Measurements from ENCODE around the gene VKORC1. TPM values are rescaled to one million over a fixed set of nuclear protein-coding genes. Genes with fewer than 3 reads are reported as not detected.

The VKORC1 gene
- polyA plus RNA-seq, 1 of the 3 experiments (the other 2 are of a cell fraction): 434 TPM

DNA sequence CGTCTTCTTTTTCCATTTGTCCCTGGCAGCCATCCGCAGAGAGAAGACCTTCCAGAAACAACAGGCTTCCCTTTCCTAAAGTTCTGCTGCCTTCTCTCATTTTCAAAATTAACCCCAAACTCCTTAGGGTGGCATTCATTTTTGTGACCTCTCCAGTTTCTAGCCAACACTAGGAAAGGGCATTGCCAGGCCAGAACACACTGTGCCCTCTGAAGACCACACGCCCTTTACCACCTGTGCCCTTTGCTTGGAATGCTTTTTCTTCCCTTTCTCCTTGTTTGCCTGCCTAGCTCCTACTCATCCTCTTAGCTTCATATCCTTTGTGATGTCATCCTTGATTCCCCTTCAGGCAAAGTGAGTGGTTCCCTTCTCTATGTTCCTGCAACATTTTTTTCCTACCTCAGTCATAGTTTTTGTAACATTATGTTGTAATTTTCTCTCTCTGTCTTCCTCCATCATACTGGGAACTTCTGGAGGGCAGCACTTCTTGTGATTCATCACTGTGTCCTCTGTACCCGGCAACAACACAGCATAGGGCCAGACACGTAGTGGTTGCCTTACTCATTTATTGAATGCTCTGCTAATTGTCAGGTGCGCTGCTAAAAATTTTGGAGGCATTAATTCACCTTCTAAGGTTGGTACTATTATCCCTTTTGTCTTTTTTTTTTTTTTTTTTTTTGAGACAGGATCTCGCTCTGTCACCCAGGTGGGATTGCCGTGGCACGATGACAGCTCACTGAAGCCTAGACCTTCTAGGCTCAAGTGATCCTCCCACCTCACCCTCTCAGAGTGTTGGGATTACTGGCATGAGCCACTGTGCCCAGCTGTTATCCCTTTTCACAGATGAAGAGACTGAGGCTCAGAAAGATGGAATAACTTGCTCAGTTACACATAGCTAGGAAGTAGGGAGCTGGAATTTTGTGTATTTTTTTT, 23.9 kb upstream of the VKORC1 start:
- Histone ChIP-seq H3K27me3 (ENCODE audit: insufficient read depth) (no peaks in the 10 kb centered on the region), H3K36me3 (replicated peaks in 1 of 2; ENCODE audit: control insufficient read depth in 1 of 2, insufficient read depth in 2 of 2, low read length in 1 of 2) (peaks cover 23 to 37% of the 10 kb centered on the region in 2 experiments), H3K4me1 (ENCODE audit: control insufficient read depth in 1 of 2, insufficient read depth in 2 of 2, low read depth in 1 of 2, low read length in 1 of 2) (peaks cover 6 to 8% of the 10 kb centered on the region in 2 experiments; a peak in 2 of 4 replicates), H4K20me1 (ENCODE audit: insufficient read depth) (peaks cover 5% of the 10 kb centered on the region; the same call in 1 of the 2 replicates), H3K4me2 (peak overlapping the region; percentile 98), H3K4me3 (ENCODE audit: low read depth in 2 of 2, low read length in 1 of 2) (peak overlapping the region; percentile 61 to 95), H3K27ac (ENCODE audit: low read depth in 2 of 2, low read length in 1 of 2) (peak overlapping the region; percentile 66 to 83), H2AFZ (ENCODE audit: low read depth) (no peak overlapping the region), H3F3A (replicated peaks; ENCODE audit: insufficient read depth) (peaks cover 14% of the 10 kb centered on the region), H3K9me2 (no peaks in the 10 kb centered on the region), H3K9ac (peak overlapping the region; percentile 87), H3K9me3 (no peaks in the 10 kb centered on the region), H3K79me2 (ENCODE audit: insufficient read depth) (peaks cover 40% of the 10 kb centered on the region)
- DNase-seq: no peak
- 54% methylated on average over 9 of the region's 9 CpGs for WGBS (ENCODE audit: low lambda C conversion rate)
- POLR2A ChIA-PET: interaction anchor here (1.2 to 2.9 kb wide), 10 partner anchors 11 to 353 kb away, joined by 3 to 43 read pairs (median 8); partner anchors contain the start of genes FUS, PRSS8, TGFB1I1 and VKORC1
- TF ChIP-seq CHD2 (IDR thresholded peaks at IDR 0.05; ENCODE audit: low read length, partially characterized antibody) (no peak), NFIC (IDR thresholded peaks at IDR 0.05; ENCODE audit: borderline replicate concordance) (no peak), MXI1 (IDR thresholded peaks at IDR 0.05; ENCODE audit: low read depth, low read length) (no peak), ELF1 (IDR thresholded peaks at IDR 0.05) (no peak), SIN3A (IDR thresholded peaks at IDR 0.05; ENCODE audit: borderline replicate concordance, low read depth, low read length) (no peak), GATA2 (CRISPR knock-in tag; IDR thresholded peaks at IDR 0.05) (no peak), EZH2phosphoT487 (IDR thresholded peaks at IDR 0.05; ENCODE audit: borderline replicate concordance, low read depth) (no peak), RXRA (IDR thresholded peaks at IDR 0.05; ENCODE audit: borderline replicate concordance, low read depth) (no peak), RAD21 (IDR thresholded peaks at IDR 0.05; ENCODE audit: low read length) (no peak)
- TF ChIP-seq, protein P1, sequence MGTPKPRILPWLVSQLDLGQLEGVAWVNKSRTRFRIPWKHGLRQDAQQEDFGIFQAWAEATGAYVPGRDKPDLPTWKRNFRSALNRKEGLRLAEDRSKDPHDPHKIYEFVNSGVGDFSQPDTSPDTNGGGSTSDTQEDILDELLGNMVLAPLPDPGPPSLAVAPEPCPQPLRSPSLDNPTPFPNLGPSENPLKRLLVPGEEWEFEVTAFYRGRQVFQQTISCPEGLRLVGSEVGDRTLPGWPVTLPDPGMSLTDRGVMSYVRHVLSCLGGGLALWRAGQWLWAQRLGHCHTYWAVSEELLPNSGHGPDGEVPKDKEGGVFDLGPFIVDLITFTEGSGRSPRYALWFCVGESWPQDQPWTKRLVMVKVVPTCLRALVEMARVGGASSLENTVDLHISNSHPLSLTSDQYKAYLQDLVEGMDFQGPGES (IDR thresholded peaks at IDR 0.05; ENCODE audit: low read depth, low read length): no peak
- CTCF ChIA-PET: interaction anchor here (3.9 kb wide), 1 partner anchor 24 kb away, joined by 28 read pairs; no protein-coding TSS in a partner anchor

DNA sequence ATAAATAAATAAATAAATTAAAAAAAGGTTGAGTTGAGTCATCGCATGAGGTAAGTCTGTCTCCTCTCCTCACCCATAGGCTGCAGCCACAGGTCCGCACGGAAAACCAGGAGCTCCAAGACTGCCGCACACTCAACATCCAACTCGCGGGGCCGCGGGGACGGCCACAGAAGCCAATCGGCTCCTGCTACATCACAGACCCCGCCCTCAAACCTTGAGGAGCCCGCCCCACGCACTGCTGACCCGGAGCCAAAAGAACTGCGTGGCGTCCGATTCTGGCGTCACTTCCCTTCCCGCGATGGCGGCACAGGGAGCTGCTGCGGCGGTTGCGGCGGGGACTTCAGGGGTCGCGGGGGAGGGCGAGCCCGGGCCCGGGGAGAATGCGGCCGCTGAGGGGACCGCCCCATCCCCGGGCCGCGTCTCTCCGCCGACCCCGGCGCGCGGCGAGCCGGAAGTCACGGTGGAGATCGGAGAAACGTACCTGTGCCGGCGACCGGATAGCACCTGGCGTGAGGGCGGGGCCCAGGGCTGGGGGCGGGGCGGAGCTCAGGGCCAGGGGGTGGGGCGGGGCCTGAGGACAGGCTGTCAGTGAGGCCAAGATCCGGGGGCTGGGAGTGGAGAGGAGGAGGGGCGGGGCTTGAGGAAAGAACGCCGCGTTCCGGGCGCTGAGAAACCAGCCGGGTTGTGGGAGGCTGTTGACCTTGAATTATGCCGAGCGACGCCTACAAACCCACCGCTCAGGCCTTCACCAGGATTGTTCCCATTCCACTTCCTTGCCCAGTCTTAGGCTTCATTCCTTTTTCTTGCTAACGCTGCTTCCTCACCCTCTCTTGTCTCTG, 23.0 kb upstream of the VKORC1 start, which contains the start of gene KAT8:
Gene KAT8 (plus strand): TSS at position 281 of the 839 bp plus-strand sequence. CDS start 18 bp downstream, at position 299.
- Histone ChIP-seq H3K4me1 (ENCODE audit: control insufficient read depth in 1 of 2, insufficient read depth in 2 of 2, low read depth in 1 of 2, low read length in 1 of 2) (peaks cover 6 to 8% of the 10 kb centered on the region in 2 experiments; a peak in 2 of 4 replicates), H2AFZ (ENCODE audit: low read depth) (0 out of 2 replicates have a peak within 1 kb of the TSS, but pooled peaks have one; percentile 48), H3K27ac (ENCODE audit: low read depth in 2 of 2, low read length in 1 of 2) (peak within 1 kb of the TSS; percentile 74 to 83), H3F3A (replicated peaks; ENCODE audit: insufficient read depth) (peaks cover 17% of the 10 kb centered on the region), H3K4me2 (peak within 1 kb of the TSS; percentile 98), H3K36me3 (replicated peaks in 1 of 2; ENCODE audit: control insufficient read depth in 1 of 2, insufficient read depth in 2 of 2, low read length in 1 of 2) (peaks cover 27 to 35% of the 10 kb centered on the region in 2 experiments), H3K27me3 (ENCODE audit: insufficient read depth) (no peaks in the 10 kb centered on the region), H3K4me3 (ENCODE audit: low read depth in 2 of 2, low read length in 1 of 2) (peak within 1 kb of the TSS; percentile 61 to 95), H4K20me1 (ENCODE audit: insufficient read depth) (peaks cover 5% of the 10 kb centered on the region; the same call in 1 of the 2 replicates), H3K79me2 (ENCODE audit: insufficient read depth) (peaks cover 40% of the 10 kb centered on the region), H3K9ac (peak within 1 kb of the TSS; percentile 87), H3K9me2 (no peaks in the 10 kb centered on the region), H3K9me3 (no peaks in the 10 kb centered on the region)
- 2% methylated on average over 53 of the region's 68 CpGs for WGBS (ENCODE audit: low lambda C conversion rate)
- DNase-seq: peak; percentile 98
- ChIA-PET CTCF (interaction anchor here (0.8 to 3.9 kb wide), 5 partner anchors 14 to 326 kb away, joined by 3 to 28 read pairs (median 3); no protein-coding TSS in a partner anchor), POLR2A (interaction anchor here (0.6 to 2.9 kb wide), 23 partner anchors 9 to 596 kb away, joined by 3 to 43 read pairs (median 5); partner anchors contain the start of genes BCKDK, FUS, PRSS8 and STX4)
- TF ChIP-seq, protein P1 (IDR thresholded peaks at IDR 0.05; ENCODE audit: low read depth, low read length): no peak
- TF ChIP-seq YY1 (IDR thresholded peaks at IDR 0.05; ENCODE audit: low read depth) (peak; percentile 94), RXRA (IDR thresholded peaks at IDR 0.05; ENCODE audit: borderline replicate concordance, low read depth) (no peak), RFX5 (IDR thresholded peaks at IDR 0.05; ENCODE audit: low read length) (no peak; the same call in 1 of the 2 replicates), RAD21 (IDR thresholded peaks at IDR 0.05; ENCODE audit: low read length) (peak; percentile 12; the same call in 1 of the 2 replicates), FOSL2 (IDR thresholded peaks at IDR 0.05; ENCODE audit: borderline replicate concordance, low read depth) (no peak), EP300 (IDR thresholded peaks at IDR 0.05; ENCODE audit: borderline replicate concordance in 1 of 2, low read depth in 1 of 2, low read length in 1 of 2) (no peak), POLR2AphosphoS5 (IDR thresholded peaks at IDR 0.05; ENCODE audit: low read depth, low read length) (peak; percentile 95), GATA2 (CRISPR knock-in tag; IDR thresholded peaks at IDR 0.05) (no peak), SIN3A (IDR thresholded peaks at IDR 0.05; ENCODE audit: borderline replicate concordance, low read depth, low read length) (no peak), TAF1 (IDR thresholded peaks at IDR 0.05; ENCODE audit: borderline replicate concordance, low read depth, low read length) (peak; percentile 87), MXI1 (IDR thresholded peaks at IDR 0.05; ENCODE audit: low read depth, low read length) (peak; percentile 70; the same call in 1 of the 2 replicates)
- TF ChIP-seq, protein P2, sequence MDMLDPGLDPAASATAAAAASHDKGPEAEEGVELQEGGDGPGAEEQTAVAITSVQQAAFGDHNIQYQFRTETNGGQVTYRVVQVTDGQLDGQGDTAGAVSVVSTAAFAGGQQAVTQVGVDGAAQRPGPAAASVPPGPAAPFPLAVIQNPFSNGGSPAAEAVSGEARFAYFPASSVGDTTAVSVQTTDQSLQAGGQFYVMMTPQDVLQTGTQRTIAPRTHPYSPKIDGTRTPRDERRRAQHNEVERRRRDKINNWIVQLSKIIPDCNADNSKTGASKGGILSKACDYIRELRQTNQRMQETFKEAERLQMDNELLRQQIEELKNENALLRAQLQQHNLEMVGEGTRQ (IDR thresholded peaks at IDR 0.05; ENCODE audit: borderline replicate concordance, low read depth, low read length): no peak
- TF ChIP-seq, protein P3, sequence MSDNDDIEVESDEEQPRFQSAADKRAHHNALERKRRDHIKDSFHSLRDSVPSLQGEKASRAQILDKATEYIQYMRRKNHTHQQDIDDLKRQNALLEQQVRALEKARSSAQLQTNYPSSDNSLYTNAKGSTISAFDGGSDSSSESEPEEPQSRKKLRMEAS (IDR thresholded peaks at IDR 0.05; ENCODE audit: low read depth): peak; percentile 28; the same call in 1 of the 2 replicates

Data from SK-N-SH (cell line).